GM10266 (cell line): ENCODE data around the gene C1QTNF9.
"Not testable (repeated sequence)": the region's sequence is repeated elsewhere in the genome, so short reads cannot be mapped to it uniquely, and the experiment has no call there.

Source experiments
- DNase-seq: peaks from one replicate; pipeline ENCODE4 v3.0.0; 2012; ENCODE audit errors: extremely low spot score
- TF ChIP-seq, protein P1 (sequence below): IDR thresholded peaks from 2 replicates; pipeline ENCODE4 v1.5.1; 2012; ENCODE audit warnings: mild to moderate bottlenecking, low read depth; ENCODE audit not compliant: control insufficient read depth, insufficient read depth; ENCODE audit errors: missing control alignments

Gene C1QTNF9

DNA sequence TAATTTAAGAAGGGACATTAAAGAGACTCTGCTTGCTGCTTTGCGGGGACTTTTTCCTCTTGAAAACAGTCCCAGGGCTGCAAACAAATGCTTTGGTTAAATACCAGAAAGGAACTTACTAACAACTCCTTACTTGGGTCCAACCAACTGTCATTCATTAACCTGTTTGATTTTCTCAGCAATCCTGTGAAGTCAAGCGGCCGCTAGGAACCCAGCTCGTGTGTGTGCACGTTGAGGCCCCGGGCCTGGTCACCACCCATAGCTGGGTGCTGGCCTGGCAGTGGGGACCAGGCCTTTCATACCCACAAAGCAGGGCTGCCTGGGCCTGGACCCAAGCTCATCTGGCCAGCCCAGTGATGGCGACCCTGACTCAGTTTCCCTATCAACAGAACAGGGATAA is 50.7 kb downstream of the C1QTNF9 start:
- TF ChIP-seq, protein P1, sequence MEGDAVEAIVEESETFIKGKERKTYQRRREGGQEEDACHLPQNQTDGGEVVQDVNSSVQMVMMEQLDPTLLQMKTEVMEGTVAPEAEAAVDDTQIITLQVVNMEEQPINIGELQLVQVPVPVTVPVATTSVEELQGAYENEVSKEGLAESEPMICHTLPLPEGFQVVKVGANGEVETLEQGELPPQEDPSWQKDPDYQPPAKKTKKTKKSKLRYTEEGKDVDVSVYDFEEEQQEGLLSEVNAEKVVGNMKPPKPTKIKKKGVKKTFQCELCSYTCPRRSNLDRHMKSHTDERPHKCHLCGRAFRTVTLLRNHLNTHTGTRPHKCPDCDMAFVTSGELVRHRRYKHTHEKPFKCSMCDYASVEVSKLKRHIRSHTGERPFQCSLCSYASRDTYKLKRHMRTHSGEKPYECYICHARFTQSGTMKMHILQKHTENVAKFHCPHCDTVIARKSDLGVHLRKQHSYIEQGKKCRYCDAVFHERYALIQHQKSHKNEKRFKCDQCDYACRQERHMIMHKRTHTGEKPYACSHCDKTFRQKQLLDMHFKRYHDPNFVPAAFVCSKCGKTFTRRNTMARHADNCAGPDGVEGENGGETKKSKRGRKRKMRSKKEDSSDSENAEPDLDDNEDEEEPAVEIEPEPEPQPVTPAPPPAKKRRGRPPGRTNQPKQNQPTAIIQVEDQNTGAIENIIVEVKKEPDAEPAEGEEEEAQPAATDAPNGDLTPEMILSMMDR = no peak

GRCh38 chr13:24361113-24361512 is 51.7 kb downstream of the C1QTNF9 start:
- TF ChIP-seq, protein P1 = no peak
- DNase-seq = no peak

More for the DNA sequence above, 50.7 kb downstream of the C1QTNF9 start:
- DNase-seq = no peak

- TF ChIP-seq, protein P1 = no peak
- DNase-seq = no peak
These were observed 52.5 kb downstream of the C1QTNF9 start for GRCh38 chr13:24361852-24362366.

DNA sequence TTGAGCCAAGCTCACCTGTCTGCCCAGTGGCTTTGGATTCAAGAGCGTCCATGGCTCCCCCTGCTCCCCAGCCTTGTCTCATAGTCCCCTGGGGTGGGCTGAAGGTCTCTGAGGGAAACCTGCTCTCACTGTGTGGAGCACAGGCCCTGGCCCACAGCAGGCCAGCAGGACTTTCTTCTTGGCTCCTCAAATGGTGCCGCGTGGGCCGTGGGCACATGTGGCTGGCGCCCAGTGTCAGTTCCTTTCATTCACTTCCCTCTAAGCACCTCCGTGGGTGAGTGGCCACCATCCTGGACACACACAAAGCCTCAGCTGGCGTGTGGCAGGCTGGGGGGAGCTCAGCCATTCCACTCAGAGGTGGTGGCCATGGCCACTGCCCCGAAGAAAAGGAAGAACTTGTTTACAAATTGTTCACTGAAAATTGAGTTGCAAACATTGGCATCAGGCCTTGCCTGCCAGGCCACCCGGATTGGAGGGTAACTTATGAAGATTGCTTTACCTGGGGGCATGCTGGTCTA is 53.1 kb downstream of the C1QTNF9 start:
- TF ChIP-seq, protein P1 = no peak
- DNase-seq = no peak

DNA sequence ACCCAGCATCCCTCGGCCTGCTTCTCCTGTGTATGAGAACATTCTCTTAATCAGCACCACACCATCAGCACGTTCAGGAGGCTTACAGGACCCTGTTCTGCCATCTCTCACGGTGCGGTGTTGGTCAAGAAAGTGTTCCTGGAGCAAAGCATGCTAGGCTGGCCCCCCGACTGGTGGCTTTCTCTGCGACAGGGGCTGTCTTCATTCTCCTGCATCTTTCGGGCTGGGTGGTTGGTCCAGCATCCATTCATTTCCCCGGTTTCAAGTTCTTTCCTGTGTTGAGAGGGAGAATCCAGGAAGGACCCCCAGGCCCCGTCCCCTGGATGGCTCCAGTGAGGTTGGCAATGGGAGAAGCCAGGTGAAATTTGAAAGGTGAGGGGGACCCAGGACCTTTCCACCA is 55.8 kb downstream of the C1QTNF9 start:
- TF ChIP-seq, protein P1 = no peak
- no peak for DNase-seq

DNA sequence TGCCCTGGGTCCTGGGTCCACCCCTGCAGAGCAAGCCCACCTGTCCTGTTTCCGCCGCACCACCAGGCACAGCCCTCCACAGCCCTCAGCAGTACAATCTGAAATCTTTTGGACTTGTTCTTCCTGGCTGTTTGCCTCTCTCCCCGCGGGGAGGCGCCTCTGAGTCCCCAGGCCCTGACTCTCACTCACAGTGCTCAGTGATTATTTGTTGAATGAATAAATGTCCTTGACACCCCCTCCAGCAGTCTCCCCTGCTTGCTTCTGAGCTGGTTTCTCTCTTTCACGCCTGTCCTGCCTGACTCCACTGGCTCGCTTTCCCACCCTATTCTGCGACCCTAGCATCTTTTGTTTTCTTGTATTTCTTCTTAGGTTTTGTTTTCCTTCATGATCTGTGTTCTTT is 56.9 kb downstream of the C1QTNF9 start:
- DNase-seq = not testable (repeated sequence)

- not testable (repeated sequence) for DNase-seq
These were observed 61.9 kb downstream of the C1QTNF9 start for GRCh38 chr13:24371273-24371672.
